Heart left ventricle (tissue), 16 donors: Measurements from ENCODE around the gene SLC26A9. TPM values are rescaled to one million over a fixed set of nuclear protein-coding genes. Genes with fewer than 3 reads are reported as not detected.

Experiments
- ATAC-seq, 4 donors: fragments of 200-7000 bp; cut with Tn5 transposase; one replicate each; pipeline ENCODE4 v1.9.1; 2020 to 2022; ENCODE audit warnings: moderate library complexity in 4 of 4, mild to moderate bottlenecking in 3 of 4, moderate number of reproducible peaks in 1 of 4
- DNase-seq, 5 donors: peaks; one replicate each; pipeline ENCODE4 v3.0.0-alpha.2; 2020
- H3K27ac ChIP-seq, 12 donors: fragments of 200-600 bp; sonication (generic) in 4 of 12; one replicate each; pipeline versions ENCODE4 v1.5.0 to v1.8.0; 2016 to 2022; ENCODE audit warnings: mild to moderate bottlenecking in 2 of 12
- H3K27me3 ChIP-seq, 9 donors: fragments of 200-600 bp; sonication (generic) in 2 of 9; one replicate each; pipeline versions ENCODE4 v1.5.1 to v1.8.0; 2016 to 2022; ENCODE audit warnings: mild to moderate bottlenecking in 3 of 9
- H3K36me3 ChIP-seq, 9 donors: fragments of 200-600 bp; sonication (generic) in 2 of 9; one replicate each; pipeline versions ENCODE4 v1.5.0 to v1.8.0; 2018 to 2022; ENCODE audit warnings: mild to moderate bottlenecking in 2 of 9
- H3K4me1 ChIP-seq, 12 donors: fragments of 200-600 bp; sonication (generic) in 4 of 12; one replicate each; pipeline versions ENCODE4 v1.5.0 to v1.8.0; 2016 to 2022; ENCODE audit warnings: mild to moderate bottlenecking in 3 of 12
- H3K4me3 ChIP-seq, 12 donors: fragments of 200-600 bp; sonication (generic) in 4 of 12; one replicate each; pipeline versions ENCODE4 v1.5.0 to v1.8.0; 2017 to 2022; ENCODE audit warnings: mild to moderate bottlenecking in 9 of 12, moderate library complexity in 4 of 12
- H3K9me3 ChIP-seq, 12 donors: fragments of 200-600 bp; sonication (generic) in 4 of 12; one replicate each; pipeline versions ENCODE4 v1.5.0 to v1.8.0; 2016 to 2022; ENCODE audit warnings: mild to moderate bottlenecking in 1 of 12
- POLR2A ChIP-seq, 2 donors: fragments of 450-650 bp; IDR thresholded peaks; one replicate each; pipeline ENCODE4 v1.6.1; 2017; ENCODE audit warnings: antibody characterized with exemption in 2 of 2, mild to moderate bottlenecking in 2 of 2, moderate library complexity in 2 of 2
- WGBS, 4 donors: extraction: QIAGEN DNeasy Blood & Tissue Kit in 2 of 4; methylation state at CpG; one replicate each; pipeline versions ENCODE4 v1.1.5 to v1.1.7; 2013 to 2018; 5-methylcytosine and 5-hydroxymethylcytosine counted together
- intact Hi-C, 10 donors: fragments of 100-400 bp; cut with DNase I; formaldehyde crosslinking; loops; one replicate each; pipeline versions ENCODE4 v1.11.1 to v1.14.2; 2022
- polyA plus RNA-seq, 2 donors: library from polyadenylated mRNA; stranded (reverse); fragments of 200-250 nt; gene quantifications; one replicate each; pipeline ENCODE4 v1.2.3, GENCODE V29; 2013
- total RNA-seq, 9 donors: library from RNA; depleted of rRNA in 2 of 9; stranded (reverse); fragments of >200 nt in 2 of 9; fragmentation: NEBNext Ultra II Directional in 3 of 9; extraction: Animal tissue kit (Norgen Biotek cat#: 25700) in 3 of 9; gene quantifications; one replicate each; pipeline versions ENCODE4 v1.1.0 to v1.2.4, GENCODE V29; 2016 to 2023
- TF ChIP-seq, protein P1 (sequence below), 12 donors: fragments of 200-600 bp; sonication (generic) in 4 of 12; IDR thresholded peaks; one replicate each; pipeline versions ENCODE4 v1.5.0 to v1.8.0; 2018 to 2022; ENCODE audit warnings: antibody characterized with exemption in 12 of 12, mild to moderate bottlenecking in 5 of 12
- donor health status: ischemic (EF 13 %, LVEDD 7.1; RV severe dilation, severe dysfunction).
- donor health status: healthy with polysubstance abuse.
- donor health status: DM: no; HTN: yes; CAD: no.
- donor health status: DM: no; HTN: no; CAD: no.
- donor health status: ischemic (EF 25% LVEDD 6.9; RV normal size, moderate dysfunction).
- donor health status: ischemic (EF 25% LVEDD 5.7; RV mildly dilated, moderate dysfunction).
- donor health status: healthy.
- donor health status: DM: yes; HTN: yes; CAD: no.
- donor health status: ischemic (EF 35%, LVEDD 5.7; RV mildly dilated, moderate dysfunction).
- donor health status: nonischemic (EF 11% LVEDD 7.7; RV severe dilation, severe dysfunction).
- donor health status: DM: yes; HTN: yes; CAD: no.
- donor health status: PGD.
- donor health status: ischemic (EF 29% LVEDD 5.4; RV normal size, mild dysfunction).
- donor health status: nonischemic (EF 23%, LVEDD 6.1; RV moderate dilation, normal function).

Gene SLC26A9
- total and polyA plus RNA-seq, 11 donors = 4.1 to 39.6 (median 11.0) TPM

DNA sequence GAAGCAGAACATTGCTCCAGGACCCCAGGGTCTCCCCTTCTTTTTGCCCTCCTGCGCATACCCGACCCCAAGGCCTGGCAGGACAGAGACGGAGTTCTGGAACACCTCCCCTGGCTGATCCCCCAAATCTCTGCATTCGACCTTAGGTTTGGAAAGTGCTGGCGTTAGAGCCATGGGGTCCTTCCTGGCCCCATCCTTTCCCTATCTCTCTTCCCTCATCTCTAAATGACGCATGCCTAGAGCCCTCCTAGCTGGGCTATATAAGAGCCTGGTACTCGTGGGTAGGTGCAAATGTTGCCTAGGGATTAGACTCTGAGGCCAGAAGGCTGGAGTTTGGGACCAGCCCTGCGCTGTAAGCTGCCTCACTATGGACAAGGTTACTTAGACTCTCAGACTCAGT is 16.6 kb downstream of the SLC26A9 start:
- intact Hi-C loops = loop anchor here in 2 of 10 donors (5.0 kb wide), 1 partner anchor 36 kb away; no protein-coding TSS in a partner anchor
- WGBS, 4 donors = 85 to 93% (median 92%) methylated on average over 8 of the region's 8 CpGs

DNA sequence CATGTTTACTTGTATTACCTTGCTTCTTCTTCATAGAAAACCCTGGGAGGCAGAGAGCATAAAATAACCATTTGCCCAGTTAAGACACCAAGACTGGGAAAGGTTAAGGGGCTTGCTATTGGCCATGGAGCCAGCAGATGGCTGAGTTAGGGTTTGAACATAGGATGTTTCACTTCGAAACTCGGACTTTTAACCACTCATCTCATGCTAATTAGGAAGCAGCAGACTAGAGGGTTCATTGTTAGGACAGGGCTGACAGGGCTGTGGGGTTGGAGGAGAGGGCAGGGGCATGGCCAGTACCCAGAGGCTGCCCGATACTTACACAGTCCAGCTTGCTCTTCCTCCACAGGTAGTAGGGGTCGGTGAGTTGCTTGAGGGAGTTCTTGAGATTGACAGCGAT is 17.0 kb downstream of the SLC26A9 start:
- no peak overlapping the region for H3K4me3 ChIP-seq
- no peaks in the 10 kb centered on the region for H3K9me3 ChIP-seq
- 80 to 93% (median 90%) methylated on average over 5 of the region's 5 CpGs for WGBS, 4 donors
- H3K27me3 ChIP-seq = no peaks in the 10 kb centered on the region
- TF ChIP-seq POLR2A (IDR thresholded peaks at IDR 0.05) = no peak
- TF ChIP-seq, protein P1, sequence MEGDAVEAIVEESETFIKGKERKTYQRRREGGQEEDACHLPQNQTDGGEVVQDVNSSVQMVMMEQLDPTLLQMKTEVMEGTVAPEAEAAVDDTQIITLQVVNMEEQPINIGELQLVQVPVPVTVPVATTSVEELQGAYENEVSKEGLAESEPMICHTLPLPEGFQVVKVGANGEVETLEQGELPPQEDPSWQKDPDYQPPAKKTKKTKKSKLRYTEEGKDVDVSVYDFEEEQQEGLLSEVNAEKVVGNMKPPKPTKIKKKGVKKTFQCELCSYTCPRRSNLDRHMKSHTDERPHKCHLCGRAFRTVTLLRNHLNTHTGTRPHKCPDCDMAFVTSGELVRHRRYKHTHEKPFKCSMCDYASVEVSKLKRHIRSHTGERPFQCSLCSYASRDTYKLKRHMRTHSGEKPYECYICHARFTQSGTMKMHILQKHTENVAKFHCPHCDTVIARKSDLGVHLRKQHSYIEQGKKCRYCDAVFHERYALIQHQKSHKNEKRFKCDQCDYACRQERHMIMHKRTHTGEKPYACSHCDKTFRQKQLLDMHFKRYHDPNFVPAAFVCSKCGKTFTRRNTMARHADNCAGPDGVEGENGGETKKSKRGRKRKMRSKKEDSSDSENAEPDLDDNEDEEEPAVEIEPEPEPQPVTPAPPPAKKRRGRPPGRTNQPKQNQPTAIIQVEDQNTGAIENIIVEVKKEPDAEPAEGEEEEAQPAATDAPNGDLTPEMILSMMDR (IDR thresholded peaks at IDR 0.05) = no peak
- H3K4me1 ChIP-seq = peaks cover 0 to 6% (median under 1%) of the 10 kb centered on the region in 12 donors
- H3K36me3 ChIP-seq = no peaks in the 10 kb centered on the region
- ATAC-seq = no peak
- no peak overlapping the region for H3K27ac ChIP-seq
- intact Hi-C loops = loop anchor here in 2 of 10 donors (5.0 kb wide), 1 partner anchor 36 kb away; no protein-coding TSS in a partner anchor
- DNase-seq = no peak

More for the DNA sequence above, 16.6 kb downstream of the SLC26A9 start:
- TF ChIP-seq, protein P1 (IDR thresholded peaks at IDR 0.05) = no peak
- TF ChIP-seq POLR2A (IDR thresholded peaks at IDR 0.05) = no peak
- peaks cover 0 to 6% (median 0%) of the 10 kb centered on the region in 12 donors for H3K4me1 ChIP-seq
- no peak overlapping the region for H3K27ac ChIP-seq
- no peaks in the 10 kb centered on the region for H3K9me3 ChIP-seq
- DNase-seq = no peak
- ATAC-seq = no peak
- no peaks in the 10 kb centered on the region for H3K27me3 ChIP-seq
- H3K4me3 ChIP-seq = no peak overlapping the region
- H3K36me3 ChIP-seq = no peaks in the 10 kb centered on the region

DNA sequence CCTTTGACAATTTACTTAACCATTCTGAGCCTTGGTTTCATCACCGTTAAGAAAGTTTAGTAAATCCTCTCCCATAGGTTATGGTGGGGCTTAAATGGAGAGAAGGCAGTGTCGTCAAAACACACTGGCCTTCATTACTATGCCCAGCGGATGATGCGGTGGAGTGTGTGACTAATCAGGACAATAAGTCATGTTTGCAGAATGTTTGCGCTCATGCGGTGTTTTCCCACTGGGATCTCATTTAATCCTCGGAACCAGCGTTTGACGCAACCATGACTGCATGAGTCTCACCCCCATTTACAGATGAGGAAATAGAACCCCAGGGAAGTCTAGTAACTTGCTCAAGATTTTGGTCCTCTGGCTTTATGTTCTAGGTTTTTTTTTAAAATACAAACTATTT is 17.5 kb downstream of the SLC26A9 start:
- Histone ChIP-seq H3K4me1 (peaks cover 0 to 7% (median 2%) of the 10 kb centered on the region in 12 donors), H3K27me3 (no peaks in the 10 kb centered on the region), H3K9me3 (no peaks in the 10 kb centered on the region), H3K4me3 (no peak overlapping the region), H3K27ac (no peak overlapping the region), H3K36me3 (no peaks in the 10 kb centered on the region)
- no peak for TF ChIP-seq POLR2A (IDR thresholded peaks at IDR 0.05)
- TF ChIP-seq, protein P1 (IDR thresholded peaks at IDR 0.05) = no peak
- intact Hi-C loops = loop anchor here in 2 of 10 donors (5.0 kb wide), 1 partner anchor 37 kb away; no protein-coding TSS in a partner anchor
- no peak for DNase-seq
- ATAC-seq = no peak
- WGBS, 4 donors = 82 to 90% (median 86%) methylated on average over 9 of the region's 9 CpGs

DNA sequence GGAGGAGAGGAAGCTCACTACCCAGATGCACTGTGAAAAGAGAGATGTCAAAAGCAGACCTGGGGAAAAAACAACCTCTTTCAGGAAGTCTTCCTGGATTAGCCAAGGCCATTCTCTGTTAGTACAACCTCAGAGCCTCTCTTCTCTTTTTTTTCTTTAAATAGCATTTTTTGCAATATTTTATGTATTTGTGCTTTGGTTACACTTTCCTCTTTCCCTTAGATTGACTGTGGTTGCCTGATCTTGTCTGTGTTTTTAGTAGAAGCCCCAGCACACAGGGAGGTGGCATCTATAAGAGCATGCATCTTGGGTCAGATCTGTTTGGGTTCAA is 18.8 kb downstream of the SLC26A9 start:
- Histone ChIP-seq H3K4me1 (peaks cover 0 to 18% (median 13%) of the 10 kb centered on the region in 12 donors), H3K4me3 (no peak overlapping the region), H3K36me3 (no peaks in the 10 kb centered on the region), H3K27me3 (no peaks in the 10 kb centered on the region), H3K9me3 (no peaks in the 10 kb centered on the region), H3K27ac (no peak overlapping the region)
- ATAC-seq = no peak
- intact Hi-C loops = loop anchor here in 2 of 10 donors (5.0 kb wide), 1 partner anchor 183 kb away; no protein-coding TSS in a partner anchor
- TF ChIP-seq POLR2A (IDR thresholded peaks at IDR 0.05) = no peak
- TF ChIP-seq, protein P1 (IDR thresholded peaks at IDR 0.05) = no peak
- DNase-seq = no peak
